PC-9 (cell line): ENCODE data around the gene JAGN1.

Experiments used
- EZH2 ChIP-seq: fragments of 200-600 bp; sonication (generic); IDR thresholded peaks from 2 replicates; pipeline ENCODE4 v1.8.0; 2017; ENCODE audit warnings: antibody characterized with exemption, low read depth
- TF ChIP-seq, protein P1 (sequence below): fragments of 200-600 bp; sonication (generic); conservative IDR thresholded peaks from 2 replicates; pipeline ENCODE4 v1.6.1; 2017; ENCODE audit warnings: mixed run types, antibody characterized with exemption, mild to moderate bottlenecking, moderate library complexity

DNA sequence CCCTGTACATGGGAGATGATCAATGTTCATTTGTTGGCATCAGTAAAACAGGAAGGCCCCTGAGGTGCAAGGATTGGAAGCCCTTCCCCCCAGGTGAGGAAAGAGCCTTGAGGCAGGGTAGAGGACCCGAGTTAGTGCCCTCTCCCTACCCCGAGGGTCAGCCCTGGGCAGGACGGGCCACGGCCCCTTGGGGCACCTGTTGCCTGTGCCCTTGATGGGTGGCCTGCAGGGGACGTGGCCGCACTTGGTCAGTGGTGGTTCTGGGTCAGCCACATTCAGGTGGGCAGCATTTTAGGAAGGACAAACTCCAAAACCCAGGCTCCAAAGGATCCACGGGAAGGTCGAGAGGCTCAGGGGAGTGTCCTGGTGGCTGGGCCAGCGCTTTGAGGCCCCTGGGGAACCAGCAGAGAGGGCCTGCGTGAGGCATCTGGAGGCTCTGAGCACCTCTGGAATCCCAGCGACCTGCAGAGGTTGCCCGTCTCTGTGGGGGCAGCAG, 30.8 kb upstream of the JAGN1 start:
- TF ChIP-seq EZH2: no peak
- TF ChIP-seq, protein P1, sequence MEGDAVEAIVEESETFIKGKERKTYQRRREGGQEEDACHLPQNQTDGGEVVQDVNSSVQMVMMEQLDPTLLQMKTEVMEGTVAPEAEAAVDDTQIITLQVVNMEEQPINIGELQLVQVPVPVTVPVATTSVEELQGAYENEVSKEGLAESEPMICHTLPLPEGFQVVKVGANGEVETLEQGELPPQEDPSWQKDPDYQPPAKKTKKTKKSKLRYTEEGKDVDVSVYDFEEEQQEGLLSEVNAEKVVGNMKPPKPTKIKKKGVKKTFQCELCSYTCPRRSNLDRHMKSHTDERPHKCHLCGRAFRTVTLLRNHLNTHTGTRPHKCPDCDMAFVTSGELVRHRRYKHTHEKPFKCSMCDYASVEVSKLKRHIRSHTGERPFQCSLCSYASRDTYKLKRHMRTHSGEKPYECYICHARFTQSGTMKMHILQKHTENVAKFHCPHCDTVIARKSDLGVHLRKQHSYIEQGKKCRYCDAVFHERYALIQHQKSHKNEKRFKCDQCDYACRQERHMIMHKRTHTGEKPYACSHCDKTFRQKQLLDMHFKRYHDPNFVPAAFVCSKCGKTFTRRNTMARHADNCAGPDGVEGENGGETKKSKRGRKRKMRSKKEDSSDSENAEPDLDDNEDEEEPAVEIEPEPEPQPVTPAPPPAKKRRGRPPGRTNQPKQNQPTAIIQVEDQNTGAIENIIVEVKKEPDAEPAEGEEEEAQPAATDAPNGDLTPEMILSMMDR: no peak
